Neural cell (in vitro differentiated cells): Measurements from ENCODE around the gene TDRD3. TPM values are rescaled to one million over a fixed set of nuclear protein-coding genes. Genes with fewer than 3 reads are reported as not detected.

ENCODE experiments used
- H2AFZ ChIP-seq: fragments of 200-600, 300-800 bp; sonication (generic), shearing (Covaris generic); 2 replicates; pipeline ENCODE4 v1.6.0; 2014; ENCODE audit warnings: low read depth, mild to moderate bottlenecking, antibody characterized with exemption, low read length, moderate library complexity
- H3F3A ChIP-seq: fragments of 200-600 bp; shearing (Covaris generic); 2 replicates; pipeline ENCODE4 v1.6.1; 2016; ENCODE audit warnings: mild to moderate bottlenecking, moderate library complexity, mixed read lengths, antibody characterized with exemption, low read length; ENCODE audit not compliant: insufficient read depth, poor library complexity, severe bottlenecking
- H3K27ac ChIP-seq: fragments of 200-600, 300-800 bp; sonication (generic), shearing (Covaris generic); 2 replicates; pipeline ENCODE4 v1.5.1; 2014; ENCODE audit warnings: mild to moderate bottlenecking, low read length, moderate library complexity
- H3K27me3 ChIP-seq: fragments of 300-800, 200-600 bp; sonication (generic), shearing (Covaris generic); 2 replicates; pipeline ENCODE4 v1.6.0; 2014; ENCODE audit warnings: mild to moderate bottlenecking, low read depth, low read length, moderate library complexity; ENCODE audit not compliant: insufficient read depth
- H3K36me3 ChIP-seq: fragments of 300-800, 200-600 bp; sonication (generic), shearing (Covaris generic); 2 replicates; pipeline ENCODE4 v1.5.1; 2014; ENCODE audit warnings: mild to moderate bottlenecking, antibody characterized with exemption, low read length, moderate library complexity; ENCODE audit not compliant: insufficient read depth
- H3K4me2 ChIP-seq: fragments of 300-800, 200-600 bp; sonication (generic), shearing (Covaris generic); 2 replicates; pipeline ENCODE4 v1.6.0; 2014; ENCODE audit warnings: mild to moderate bottlenecking, low read length
- H3K4me3 ChIP-seq: fragments of 300-800, 200-600 bp; sonication (generic), shearing (Covaris generic); 2 replicates; pipeline ENCODE4 v1.5.1; 2014; ENCODE audit warnings: mild to moderate bottlenecking, low read length, moderate library complexity
- H3K79me2 ChIP-seq: fragments of 200-600 bp; shearing (Covaris generic); replicated peaks from 2 replicates; pipeline ENCODE4 v1.6.0; 2014; ENCODE audit warnings: mild to moderate bottlenecking, low read length, moderate library complexity; ENCODE audit not compliant: insufficient read depth
- H3K9ac ChIP-seq: fragments of 300-800, 200-600 bp; sonication (generic), shearing (Covaris generic); 2 replicates; pipeline ENCODE4 v1.6.1; 2016; ENCODE audit warnings: mild to moderate bottlenecking, low read length, mixed read lengths
- H3K9me2 ChIP-seq: fragments of 200-600 bp; shearing (Covaris generic); 2 replicates; pipeline ENCODE4 v1.6.1; 2016; ENCODE audit warnings: mild to moderate bottlenecking, low read length, mixed read lengths; ENCODE audit not compliant: insufficient read depth
- H3K9me3 ChIP-seq: fragments of 200-600, 300-800 bp; sonication (generic), shearing (Covaris generic); 2 replicates; pipeline ENCODE4 v1.6.1; 2016; ENCODE audit warnings: mild to moderate bottlenecking, mixed run types, low read length, moderate library complexity, mixed read lengths
- H4K20me1 ChIP-seq: fragments of 200-600 bp; shearing (Covaris generic); 2 replicates; pipeline ENCODE4 v1.6.1; 2016; ENCODE audit warnings: mild to moderate bottlenecking, mixed run types; ENCODE audit not compliant: insufficient read depth
- CTCF ChIP-seq: fragments of 450-650 bp; IDR thresholded peaks from 2 replicates; pipeline ENCODE4 v1.5.1; 2014; ENCODE audit warnings: antibody characterized with exemption, mild to moderate bottlenecking, moderate library complexity; ENCODE audit not compliant: poor library complexity, severe bottlenecking
- EP300 ChIP-seq: fragments of 450-650 bp; conservative IDR thresholded peaks from 2 replicates; pipeline ENCODE4 v1.6.1; 2014; ENCODE audit warnings: antibody characterized with exemption, mild to moderate bottlenecking, moderate library complexity; ENCODE audit not compliant: poor library complexity, severe bottlenecking
- EZH2 ChIP-seq: fragments of 200-600, 300-800 bp; shearing (Covaris generic), sonication (generic); IDR thresholded peaks from 2 replicates; pipeline ENCODE4 v1.6.1; 2014; ENCODE audit warnings: antibody characterized with exemption, low read length, borderline replicate concordance, mild to moderate bottlenecking; ENCODE audit not compliant: insufficient read depth, poor library complexity, severe bottlenecking
- MXI1 ChIP-seq: fragments of 450-650 bp; conservative IDR thresholded peaks from 2 replicates; pipeline ENCODE4 v1.6.1; 2014; ENCODE audit warnings: antibody characterized with exemption, mild to moderate bottlenecking; ENCODE audit not compliant: poor library complexity, severe bottlenecking
- POLR2AphosphoS5 ChIP-seq: IDR thresholded peaks from 2 replicates; pipeline ENCODE4 v1.6.1; 2012
- RAD21 ChIP-seq: fragments of 450-650 bp; conservative IDR thresholded peaks from 2 replicates; pipeline ENCODE4 v1.6.1; 2014; ENCODE audit warnings: antibody characterized with exemption, mild to moderate bottlenecking, moderate library complexity
- SMC3 ChIP-seq: fragments of 450-650 bp; conservative IDR thresholded peaks from 2 replicates; pipeline ENCODE4 v1.6.1; 2014; ENCODE audit warnings: antibody characterized with exemption, mild to moderate bottlenecking, moderate library complexity; ENCODE audit not compliant: poor library complexity
- TAF1 ChIP-seq: IDR thresholded peaks from 2 replicates; pipeline ENCODE4 v1.6.1; 2012; ENCODE audit warnings: low read depth
- polyA plus RNA-seq: library from polyadenylated mRNA; depleted of rRNA; stranded (reverse); fragments of >200 nt; gene quantifications from 2 replicates; pipeline ENCODE4 v1.2.3, GENCODE V29; 2014
- TF ChIP-seq, protein P1 (sequence below): IDR thresholded peaks from 2 replicates; pipeline ENCODE4 v1.6.1; 2012; ENCODE audit warnings: borderline replicate concordance

Gene TDRD3
- polyA plus RNA-seq, 1 donor from 2014 or later, result 10.0 TPM

- TF ChIP-seq, protein P1, sequence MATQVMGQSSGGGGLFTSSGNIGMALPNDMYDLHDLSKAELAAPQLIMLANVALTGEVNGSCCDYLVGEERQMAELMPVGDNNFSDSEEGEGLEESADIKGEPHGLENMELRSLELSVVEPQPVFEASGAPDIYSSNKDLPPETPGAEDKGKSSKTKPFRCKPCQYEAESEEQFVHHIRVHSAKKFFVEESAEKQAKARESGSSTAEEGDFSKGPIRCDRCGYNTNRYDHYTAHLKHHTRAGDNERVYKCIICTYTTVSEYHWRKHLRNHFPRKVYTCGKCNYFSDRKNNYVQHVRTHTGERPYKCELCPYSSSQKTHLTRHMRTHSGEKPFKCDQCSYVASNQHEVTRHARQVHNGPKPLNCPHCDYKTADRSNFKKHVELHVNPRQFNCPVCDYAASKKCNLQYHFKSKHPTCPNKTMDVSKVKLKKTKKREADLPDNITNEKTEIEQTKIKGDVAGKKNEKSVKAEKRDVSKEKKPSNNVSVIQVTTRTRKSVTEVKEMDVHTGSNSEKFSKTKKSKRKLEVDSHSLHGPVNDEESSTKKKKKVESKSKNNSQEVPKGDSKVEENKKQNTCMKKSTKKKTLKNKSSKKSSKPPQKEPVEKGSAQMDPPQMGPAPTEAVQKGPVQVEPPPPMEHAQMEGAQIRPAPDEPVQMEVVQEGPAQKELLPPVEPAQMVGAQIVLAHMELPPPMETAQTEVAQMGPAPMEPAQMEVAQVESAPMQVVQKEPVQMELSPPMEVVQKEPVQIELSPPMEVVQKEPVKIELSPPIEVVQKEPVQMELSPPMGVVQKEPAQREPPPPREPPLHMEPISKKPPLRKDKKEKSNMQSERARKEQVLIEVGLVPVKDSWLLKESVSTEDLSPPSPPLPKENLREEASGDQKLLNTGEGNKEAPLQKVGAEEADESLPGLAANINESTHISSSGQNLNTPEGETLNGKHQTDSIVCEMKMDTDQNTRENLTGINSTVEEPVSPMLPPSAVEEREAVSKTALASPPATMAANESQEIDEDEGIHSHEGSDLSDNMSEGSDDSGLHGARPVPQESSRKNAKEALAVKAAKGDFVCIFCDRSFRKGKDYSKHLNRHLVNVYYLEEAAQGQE, result no peak
- TF ChIP-seq MXI1 (no peak), POLR2AphosphoS5 (no peak), TAF1 (no peak), EP300 (no peak)
Observed at GRCh38 chr13:60384911-60385310, 12.1 kb upstream of the TDRD3 start (continued).

DNA sequence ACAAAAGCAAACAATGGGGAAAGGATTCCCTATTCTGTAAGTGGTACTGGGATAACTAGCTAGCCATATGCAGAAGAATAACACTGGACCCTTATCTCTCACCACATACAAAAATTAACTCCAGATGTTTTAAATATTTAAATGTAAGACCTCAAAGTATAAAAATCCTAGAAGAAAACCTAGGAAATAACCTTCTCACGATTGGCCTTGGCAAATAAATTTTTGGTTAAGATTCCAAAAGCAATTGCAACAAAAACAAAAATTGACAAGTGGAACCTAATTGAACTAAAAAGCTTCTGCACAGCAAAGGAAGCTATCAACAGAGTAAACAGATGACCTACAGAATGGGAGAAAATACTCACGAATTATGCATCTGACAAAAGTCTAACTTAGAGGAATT is 10.8 kb upstream of the TDRD3 start:
- H4K20me1 ChIP-seq, result no peaks in the 10 kb centered on the region
- no peaks in the 10 kb centered on the region for H3F3A ChIP-seq
- no peaks in the 10 kb centered on the region for H3K79me2 ChIP-seq
- TF ChIP-seq EZH2, result no peak
- TF ChIP-seq MXI1, result no peak
- TF ChIP-seq RAD21, result no peak
- TF ChIP-seq EP300, result no peak
- TF ChIP-seq SMC3, result no peak
- no peak for TF ChIP-seq POLR2AphosphoS5
- TF ChIP-seq, protein P1, result no peak
- no peak for TF ChIP-seq CTCF
- TF ChIP-seq TAF1, result no peak
- no peaks in the 10 kb centered on the region for H3K27me3 ChIP-seq
- H3K4me3 ChIP-seq, result no peak overlapping the region
- no peak overlapping the region for H3K27ac ChIP-seq
- H3K36me3 ChIP-seq, result no peaks in the 10 kb centered on the region
- no peak overlapping the region for H3K9ac ChIP-seq
- no peaks in the 10 kb centered on the region for H3K9me2 ChIP-seq
- H2AFZ ChIP-seq, result no peak overlapping the region
- H3K4me2 ChIP-seq, result no peak overlapping the region
- H3K9me3 ChIP-seq, result no peaks in the 10 kb centered on the region
